Nephron (organoid): ENCODE data around the gene GALNTL6.

Experiments used
- H3K27ac Mint-ChIP-seq, 3 experiments: 2 replicates each; pipeline ENCODE4 v1.8.0; 2020; ENCODE audit warnings: mixed read lengths in 3 of 3, mild to moderate bottlenecking in 2 of 3, moderate library complexity in 1 of 3
- H3K27me3 Mint-ChIP-seq: 2 replicates; pipeline ENCODE4 v1.8.0; 2021; ENCODE audit warnings: low read depth, mild to moderate bottlenecking, moderate library complexity, mixed read lengths
- H3K36me3 Mint-ChIP-seq: 2 replicates; pipeline ENCODE4 v1.8.0; 2020; ENCODE audit warnings: low read depth, mixed read lengths
- H3K4me1 Mint-ChIP-seq: 2 replicates; pipeline ENCODE4 v1.8.0; 2020; ENCODE audit warnings: mixed read lengths
- H3K4me3 Mint-ChIP-seq, 3 experiments: 2 replicates each; pipeline ENCODE4 v1.8.0; 2020; ENCODE audit warnings: mild to moderate bottlenecking in 3 of 3, mixed read lengths in 3 of 3, moderate library complexity in 2 of 3
- H3K9me3 Mint-ChIP-seq: 2 replicates; pipeline ENCODE4 v1.8.0; 2020; ENCODE audit warnings: mixed read lengths
- CTCF ChIP-seq, 3 experiments: fragments of 200-600 bp; sonication (generic); IDR thresholded peaks; one replicate each; pipeline ENCODE4 v1.5.0; 2021; ENCODE audit warnings: antibody characterized with exemption in 3 of 3; ENCODE audit not compliant: unreplicated experiment in 3 of 3

Gene GALNTL6

DNA sequence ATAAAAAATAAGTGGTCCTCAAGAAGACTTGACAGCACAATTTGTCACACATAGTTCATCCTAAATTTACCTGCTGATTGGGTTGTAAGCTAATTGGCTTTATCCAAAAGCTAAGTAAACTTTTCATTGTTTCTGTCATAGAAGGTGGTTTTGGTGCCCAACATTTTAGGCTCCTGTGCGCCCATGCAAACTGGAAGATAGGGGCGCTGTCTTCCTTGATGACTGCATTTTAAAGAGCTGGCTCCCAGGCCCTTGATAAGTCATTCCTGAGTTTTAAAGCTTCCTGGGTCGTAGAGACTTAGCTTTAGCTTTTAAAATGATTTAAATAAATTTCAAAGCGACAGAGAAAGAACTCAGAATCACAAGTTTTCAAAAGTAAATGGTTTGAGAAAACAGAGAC is 730.0 kb downstream of the GALNTL6 start:
- no peak overlapping the region for H3K4me3 Mint-ChIP-seq
- TF ChIP-seq CTCF (IDR thresholded peaks at IDR 0.05; ENCODE audit: unreplicated experiment in 3 of 3): no peak
- H3K36me3 Mint-ChIP-seq: no peaks in the 10 kb centered on the region
- H3K27ac Mint-ChIP-seq: no peak overlapping the region
- peaks cover 5% of the 10 kb centered on the region for H3K4me1 Mint-ChIP-seq
- no peaks in the 10 kb centered on the region for H3K27me3 Mint-ChIP-seq
- H3K9me3 Mint-ChIP-seq: no peaks in the 10 kb centered on the region

- Mint-ChIP-seq H3K4me3 (no peak overlapping the region), H3K9me3 (no peaks in the 10 kb centered on the region), H3K36me3 (no peaks in the 10 kb centered on the region), H3K4me1 (peaks cover 5% of the 10 kb centered on the region), H3K27me3 (no peaks in the 10 kb centered on the region), H3K27ac (no peak overlapping the region)
- TF ChIP-seq CTCF (IDR thresholded peaks at IDR 0.05; ENCODE audit: unreplicated experiment in 3 of 3): no peak
These were observed 733.6 kb downstream of the GALNTL6 start for GRCh38 chr4:172546782-172547181.

- Mint-ChIP-seq H3K4me1 (peaks cover 5% of the 10 kb centered on the region), H3K27ac (no peak overlapping the region), H3K9me3 (no peaks in the 10 kb centered on the region), H3K27me3 (no peaks in the 10 kb centered on the region), H3K36me3 (no peaks in the 10 kb centered on the region), H3K4me3 (no peak overlapping the region)
- no peak for TF ChIP-seq CTCF (IDR thresholded peaks at IDR 0.05; ENCODE audit: unreplicated experiment in 3 of 3)
These were observed 734.5 kb downstream of the GALNTL6 start for GRCh38 chr4:172547724-172548123.

DNA sequence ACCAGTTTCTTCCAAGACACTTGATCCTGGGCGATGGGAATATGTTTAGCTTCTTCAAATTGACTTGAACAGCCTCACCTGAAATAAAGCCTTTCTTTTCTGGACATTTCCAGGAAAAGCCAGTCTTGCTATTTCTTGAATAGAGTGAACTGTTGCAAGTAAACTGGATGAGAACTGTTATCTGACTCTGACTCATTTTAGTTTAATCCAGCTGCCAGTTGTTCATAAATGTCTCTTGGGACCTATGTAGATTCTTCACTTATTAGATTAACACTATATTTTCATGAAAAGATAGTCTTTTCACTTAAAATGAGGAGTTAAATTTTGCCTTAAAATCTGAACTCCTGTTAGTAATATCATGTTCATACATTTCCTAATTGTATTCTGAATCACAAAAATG is 740.0 kb downstream of the GALNTL6 start:
- Mint-ChIP-seq H3K27me3 (no peaks in the 10 kb centered on the region), H3K27ac (no peak overlapping the region), H3K4me3 (no peak overlapping the region), H3K36me3 (no peaks in the 10 kb centered on the region), H3K4me1 (no peaks in the 10 kb centered on the region), H3K9me3 (no peaks in the 10 kb centered on the region)
- TF ChIP-seq CTCF (IDR thresholded peaks at IDR 0.05; ENCODE audit: unreplicated experiment in 3 of 3): no peak

GRCh38 chr4:172554588-172554987 is 741.4 kb downstream of the GALNTL6 start:
- no peaks in the 10 kb centered on the region for H3K27me3 Mint-ChIP-seq
- H3K4me3 Mint-ChIP-seq: no peak overlapping the region
- no peaks in the 10 kb centered on the region for H3K4me1 Mint-ChIP-seq
- H3K27ac Mint-ChIP-seq: no peak overlapping the region
- TF ChIP-seq CTCF (IDR thresholded peaks at IDR 0.05; ENCODE audit: unreplicated experiment in 3 of 3): no peak
- no peaks in the 10 kb centered on the region for H3K36me3 Mint-ChIP-seq
- no peaks in the 10 kb centered on the region for H3K9me3 Mint-ChIP-seq

DNA sequence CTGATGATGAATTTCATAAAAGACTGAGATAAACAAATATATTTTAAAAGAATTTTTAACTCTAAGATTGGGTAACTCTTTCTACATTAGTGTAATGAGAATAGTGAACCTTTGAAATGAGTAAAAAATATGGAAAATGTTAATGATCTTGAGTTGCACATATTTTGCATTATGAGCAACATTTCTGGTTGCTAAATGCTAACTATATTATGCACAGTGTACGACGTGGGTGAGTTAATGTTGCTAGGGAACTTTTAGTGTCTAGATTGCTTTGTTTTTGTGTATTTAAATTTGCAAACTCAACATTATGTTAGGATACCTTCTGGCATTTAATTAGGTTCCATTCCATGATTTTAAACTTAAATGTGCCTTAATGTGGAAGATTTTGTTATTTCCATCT is 742.5 kb downstream of the GALNTL6 start:
- no peak overlapping the region for H3K27ac Mint-ChIP-seq
- no peak overlapping the region for H3K4me3 Mint-ChIP-seq
- H3K27me3 Mint-ChIP-seq: no peaks in the 10 kb centered on the region
- TF ChIP-seq CTCF (IDR thresholded peaks at IDR 0.05; ENCODE audit: unreplicated experiment in 3 of 3): no peak
- no peaks in the 10 kb centered on the region for H3K4me1 Mint-ChIP-seq
- no peaks in the 10 kb centered on the region for H3K36me3 Mint-ChIP-seq
- H3K9me3 Mint-ChIP-seq: no peaks in the 10 kb centered on the region
